GM12875 (cell line): ENCODE results near the gene KRTAP10-4.
"Not testable (repeated sequence)": the region's sequence is repeated elsewhere in the genome, so short reads cannot be mapped to it uniquely, and the experiment has no call there.

Experiments used
- H3K4me3 ChIP-seq: one replicate; pipeline ENCODE4 v1.5.1; 2011; ENCODE audit warnings: low read depth, low read length, control low read depth
- TF ChIP-seq, protein P1 (sequence below): IDR thresholded peaks from 2 replicates; pipeline ENCODE4 v1.5.1; 2011; ENCODE audit warnings: low read depth, mild to moderate bottlenecking, control low read depth, inconsistent platforms, low read length, moderate library complexity, borderline replicate concordance; ENCODE audit not compliant: insufficient read depth

Gene KRTAP10-4

DNA sequence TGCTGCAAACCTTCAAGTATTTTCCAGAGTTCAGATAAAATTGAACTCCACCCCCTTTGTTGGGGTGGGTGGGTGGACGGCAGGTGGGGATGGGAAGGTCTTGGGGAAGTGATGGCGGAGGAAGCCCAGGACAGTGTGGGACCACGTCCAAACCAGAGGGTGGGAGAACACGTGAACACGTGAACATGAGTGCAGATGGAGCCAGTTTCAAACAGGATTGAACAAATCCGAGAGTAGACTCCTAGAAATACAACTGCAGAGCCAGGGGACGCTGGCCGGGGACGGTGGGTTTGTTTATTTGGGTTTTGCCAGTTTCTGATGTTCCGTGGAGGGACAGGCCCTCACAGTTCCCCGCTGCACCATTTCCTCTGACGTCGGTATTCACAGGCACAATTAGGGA lies 25.1 kb upstream of the KRTAP10-4 start:
- H3K4me3 ChIP-seq: no peak overlapping the region

DNA sequence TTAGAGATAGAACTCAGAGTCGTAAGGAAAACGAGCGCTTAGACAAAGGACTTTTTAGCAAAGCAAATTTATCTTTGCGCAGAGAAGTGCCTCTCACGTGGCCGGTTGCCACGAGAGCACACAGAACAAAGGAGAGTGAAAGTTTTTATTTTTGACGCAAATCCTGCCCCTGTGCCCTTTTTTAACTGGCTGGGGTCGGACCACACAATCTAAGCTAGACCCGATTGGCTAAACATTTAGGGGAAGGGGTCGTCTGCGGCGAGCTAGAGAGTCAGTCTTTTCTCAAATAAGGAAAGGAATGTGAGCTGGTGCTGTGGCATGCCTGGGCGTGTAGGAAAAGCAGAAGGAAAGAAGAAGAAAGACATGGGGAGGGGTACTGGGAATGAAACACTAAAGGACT lies 24.6 kb upstream of the KRTAP10-4 start:
- TF ChIP-seq, protein P1, sequence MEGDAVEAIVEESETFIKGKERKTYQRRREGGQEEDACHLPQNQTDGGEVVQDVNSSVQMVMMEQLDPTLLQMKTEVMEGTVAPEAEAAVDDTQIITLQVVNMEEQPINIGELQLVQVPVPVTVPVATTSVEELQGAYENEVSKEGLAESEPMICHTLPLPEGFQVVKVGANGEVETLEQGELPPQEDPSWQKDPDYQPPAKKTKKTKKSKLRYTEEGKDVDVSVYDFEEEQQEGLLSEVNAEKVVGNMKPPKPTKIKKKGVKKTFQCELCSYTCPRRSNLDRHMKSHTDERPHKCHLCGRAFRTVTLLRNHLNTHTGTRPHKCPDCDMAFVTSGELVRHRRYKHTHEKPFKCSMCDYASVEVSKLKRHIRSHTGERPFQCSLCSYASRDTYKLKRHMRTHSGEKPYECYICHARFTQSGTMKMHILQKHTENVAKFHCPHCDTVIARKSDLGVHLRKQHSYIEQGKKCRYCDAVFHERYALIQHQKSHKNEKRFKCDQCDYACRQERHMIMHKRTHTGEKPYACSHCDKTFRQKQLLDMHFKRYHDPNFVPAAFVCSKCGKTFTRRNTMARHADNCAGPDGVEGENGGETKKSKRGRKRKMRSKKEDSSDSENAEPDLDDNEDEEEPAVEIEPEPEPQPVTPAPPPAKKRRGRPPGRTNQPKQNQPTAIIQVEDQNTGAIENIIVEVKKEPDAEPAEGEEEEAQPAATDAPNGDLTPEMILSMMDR: no peak

More for the DNA sequence above, 25.1 kb upstream of the KRTAP10-4 start:
- TF ChIP-seq, protein P1: no peak

DNA sequence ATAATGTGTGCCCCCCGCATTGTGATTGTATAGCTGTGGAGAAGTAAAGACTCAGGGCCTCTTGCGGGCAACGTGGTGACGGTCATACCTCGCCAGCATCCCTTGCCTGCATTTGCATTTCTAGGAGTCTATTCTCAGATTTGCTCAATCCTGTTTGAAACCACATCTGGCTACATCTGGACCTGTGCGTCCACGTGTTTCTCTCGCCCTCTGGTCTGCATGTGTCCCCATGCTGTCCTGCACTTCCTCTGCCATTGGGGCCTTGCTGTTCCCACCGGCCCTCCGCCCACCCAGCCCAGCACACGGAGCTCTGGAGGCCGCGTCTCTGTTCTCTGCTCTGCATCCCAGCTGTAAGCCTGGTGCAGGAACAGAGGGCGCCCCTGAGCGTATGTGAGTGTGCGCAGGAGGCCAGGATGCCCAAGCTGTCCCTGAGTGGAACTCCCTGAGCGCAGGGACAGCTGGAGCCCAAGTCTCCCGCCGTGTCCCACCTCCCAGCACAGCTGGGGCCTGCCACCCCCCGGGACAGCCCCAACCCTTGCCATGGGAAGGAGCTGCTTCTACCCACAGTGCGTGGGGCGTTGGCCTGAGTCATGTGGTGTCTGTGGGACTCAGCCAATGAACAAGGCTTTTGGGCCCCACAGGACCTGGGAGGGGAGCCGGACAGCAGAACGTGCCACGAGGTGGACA lies 23.9 kb upstream of the KRTAP10-4 start:
- TF ChIP-seq, protein P1: no peak
- no peak overlapping the region for H3K4me3 ChIP-seq

More for the DNA sequence above, 24.6 kb upstream of the KRTAP10-4 start:
- no peak overlapping the region for H3K4me3 ChIP-seq

DNA sequence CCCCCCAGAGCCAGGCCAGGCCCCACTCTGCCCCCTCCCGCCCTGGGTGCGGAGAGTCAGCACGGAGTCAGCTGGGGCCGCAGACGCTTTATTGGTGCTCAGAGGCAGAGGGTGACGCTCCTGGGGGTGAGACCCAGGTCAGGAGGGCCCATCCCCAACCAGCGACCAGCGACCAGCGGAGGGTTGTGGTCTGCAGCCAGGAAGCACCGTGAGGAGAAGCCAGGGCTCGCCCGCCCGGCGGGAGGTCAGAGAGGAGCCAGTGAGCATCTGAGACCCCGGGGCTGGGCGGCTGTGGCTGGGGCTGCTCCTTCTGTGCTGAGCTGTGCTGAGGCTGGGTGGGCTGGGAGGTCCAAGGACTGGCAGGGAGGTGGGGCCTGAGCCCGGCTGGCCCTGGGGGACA lies 23.2 kb upstream of the KRTAP10-4 start:
- not testable (repeated sequence) for H3K4me3 ChIP-seq

DNA sequence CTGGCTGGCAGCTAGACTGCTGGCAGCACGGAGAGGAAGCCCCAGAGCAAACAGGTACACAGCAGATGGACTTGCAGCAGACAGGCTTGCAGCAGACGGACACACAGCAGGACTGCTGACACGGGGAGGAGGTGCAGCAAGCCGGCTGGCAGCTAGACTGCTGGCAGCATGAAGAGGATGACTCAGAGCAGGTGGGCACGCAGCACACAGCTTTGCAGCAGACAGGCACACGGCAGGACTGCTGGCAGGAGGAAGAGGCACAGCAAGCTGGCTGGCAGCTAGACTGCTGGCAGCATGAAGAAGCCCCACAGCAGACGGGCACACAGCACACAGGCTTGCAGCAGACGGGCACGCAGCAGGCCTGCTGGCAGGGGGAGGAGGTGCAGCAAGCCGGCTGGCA lies 22.7 kb upstream of the KRTAP10-4 start:
- TF ChIP-seq, protein P1: no peak
- no peak overlapping the region for H3K4me3 ChIP-seq

DNA sequence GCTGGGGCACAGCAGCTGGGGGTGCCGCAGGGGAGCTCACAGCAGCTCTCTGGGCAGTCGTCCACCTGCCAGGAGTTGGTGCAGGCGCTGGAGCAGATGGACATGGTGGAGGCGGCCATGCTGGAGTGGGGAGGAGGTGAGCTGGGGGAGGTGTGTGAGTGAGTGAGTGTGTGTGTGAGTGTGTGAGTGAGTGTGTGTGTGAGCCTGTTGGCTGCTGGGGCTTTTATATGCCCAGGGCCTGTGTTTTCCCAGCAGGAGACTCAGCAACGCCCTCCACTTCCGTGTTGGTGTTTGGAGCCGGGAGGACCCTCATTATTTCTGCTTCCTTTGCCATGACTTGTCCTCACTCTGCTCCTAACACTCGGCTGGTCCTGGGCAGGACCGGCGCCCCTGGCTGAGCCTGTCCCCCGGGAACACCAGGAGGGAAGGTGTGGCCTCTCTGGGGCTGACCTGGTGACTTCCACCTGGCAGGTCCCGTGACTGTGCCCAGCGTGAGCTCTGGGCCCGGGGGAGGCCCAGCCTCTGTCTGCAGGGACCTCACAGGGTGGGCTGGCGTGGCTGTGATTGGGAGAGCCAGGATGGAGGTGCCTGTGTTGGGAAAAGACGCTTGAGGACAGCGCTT lies 22.1 kb upstream of the KRTAP10-4 start, which contains the start of gene KRTAP10-2:
TSS of gene KRTAP10-2 (minus strand) at position 166 of the 622 bp plus-strand sequence. CDS start at position 119, 47 bp downstream.
- TF ChIP-seq, protein P1: no peak
- no peak within 1 kb of the TSS for H3K4me3 ChIP-seq

DNA sequence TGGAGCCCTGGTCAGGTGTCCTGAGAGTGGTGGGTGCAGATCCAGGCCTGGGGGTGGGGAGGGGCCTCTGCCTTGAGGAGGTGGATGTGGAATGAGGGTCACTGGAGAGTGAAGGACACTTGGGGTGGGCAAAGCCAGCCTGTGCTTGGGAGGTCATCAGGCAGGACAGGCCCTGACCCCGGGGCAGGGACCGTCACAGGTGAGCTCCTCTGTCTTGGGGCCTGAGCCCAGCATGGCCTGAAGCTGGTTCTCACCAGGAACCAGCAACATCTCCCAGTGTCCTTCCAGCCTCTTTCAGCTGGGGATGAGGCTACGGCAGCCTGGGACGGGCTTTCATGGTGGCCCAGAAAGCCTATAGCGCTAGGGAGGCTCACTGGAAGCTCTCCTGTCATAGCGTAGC lies 21.4 kb upstream of the KRTAP10-4 start:
- no peak overlapping the region for H3K4me3 ChIP-seq
- TF ChIP-seq, protein P1: no peak

DNA sequence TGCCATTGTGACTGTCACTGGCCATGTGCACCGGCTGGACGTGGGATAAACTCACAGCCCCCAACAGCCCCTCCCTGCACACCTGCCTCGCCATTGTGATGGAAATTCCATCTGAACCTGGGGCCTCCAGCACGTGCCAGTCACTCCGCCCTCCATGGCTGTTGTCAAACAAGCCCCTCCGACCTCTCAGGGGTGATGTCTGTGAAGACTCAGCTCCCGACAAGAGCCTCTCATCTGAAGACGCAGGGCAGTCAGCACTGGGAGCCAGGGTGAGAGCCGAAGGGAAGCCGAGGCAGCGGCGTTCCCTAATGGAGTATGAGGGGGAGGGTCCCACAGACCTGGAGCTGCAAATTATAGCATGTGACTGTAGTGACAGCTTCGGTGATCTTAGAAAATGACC lies 20.8 kb upstream of the KRTAP10-4 start:
- TF ChIP-seq, protein P1: no peak

More for the DNA sequence above, 20.8 kb upstream of the KRTAP10-4 start:
- H3K4me3 ChIP-seq: no peak overlapping the region
